GM10266 (cell line): ENCODE measurements around the gene TFEB.

Experiments used
- DNase-seq: peaks from one replicate; pipeline ENCODE4 v3.0.0; 2012; ENCODE audit errors: extremely low spot score
- CTCF ChIP-seq: IDR thresholded peaks from 2 replicates; pipeline ENCODE4 v1.5.1; 2012; ENCODE audit warnings: mild to moderate bottlenecking, low read depth; ENCODE audit not compliant: control insufficient read depth, insufficient read depth; ENCODE audit errors: missing control alignments

The TFEB gene

DNA sequence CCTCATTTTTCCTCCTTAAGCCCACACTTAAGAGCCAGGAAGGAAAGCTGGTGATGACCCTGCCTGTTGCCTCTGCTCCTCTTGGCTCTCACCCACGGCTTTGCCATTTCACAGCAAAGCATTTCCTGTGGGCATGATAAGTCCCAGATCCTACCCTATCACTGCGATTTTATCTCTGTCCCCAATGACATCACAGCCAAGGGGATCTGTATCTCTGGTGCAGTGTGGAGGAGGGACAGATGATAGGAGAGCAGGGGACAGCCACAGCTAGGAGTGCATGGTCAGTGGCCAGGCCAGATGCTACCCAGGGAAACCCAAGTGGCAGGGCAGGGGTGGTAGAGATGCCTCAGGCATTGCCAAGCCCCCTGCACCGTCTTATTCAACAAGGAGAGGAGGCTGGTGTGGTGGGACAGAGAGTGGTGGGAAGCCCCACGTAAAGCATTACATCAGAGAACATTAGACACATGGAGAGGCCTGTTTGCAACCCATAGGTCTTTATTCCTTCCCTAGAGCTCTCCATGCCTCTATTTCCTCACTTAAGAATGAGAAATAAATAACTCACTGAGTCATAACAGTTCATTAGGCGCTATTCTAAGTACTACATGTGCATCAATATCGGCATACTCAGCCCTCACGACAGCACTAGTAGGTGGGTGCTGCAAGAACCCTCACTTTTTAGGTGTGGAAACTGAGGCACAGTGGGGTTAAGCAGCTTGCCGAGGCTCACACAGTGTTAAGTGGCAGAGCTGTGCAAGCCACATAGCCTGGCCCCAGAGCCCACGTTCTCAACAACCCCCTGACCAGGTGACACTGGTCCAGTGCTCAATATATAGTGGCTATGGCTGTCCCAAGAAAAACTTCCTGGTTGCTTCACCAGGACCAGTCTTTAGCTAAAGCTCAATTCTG lies 4.6 kb downstream of the TFEB start:
- TF ChIP-seq CTCF = no peak

GRCh38 chr6:41729624-41730023 lies 5.8 kb downstream of the TFEB start:
- no peak for DNase-seq
- TF ChIP-seq CTCF = no peak

More for the DNA sequence above, 4.6 kb downstream of the TFEB start:
- no peak for DNase-seq

- no peak for DNase-seq
- no peak for TF ChIP-seq CTCF
Measured at GRCh38 chr6:41728954-41729353, 6.5 kb downstream of the TFEB start.

DNA sequence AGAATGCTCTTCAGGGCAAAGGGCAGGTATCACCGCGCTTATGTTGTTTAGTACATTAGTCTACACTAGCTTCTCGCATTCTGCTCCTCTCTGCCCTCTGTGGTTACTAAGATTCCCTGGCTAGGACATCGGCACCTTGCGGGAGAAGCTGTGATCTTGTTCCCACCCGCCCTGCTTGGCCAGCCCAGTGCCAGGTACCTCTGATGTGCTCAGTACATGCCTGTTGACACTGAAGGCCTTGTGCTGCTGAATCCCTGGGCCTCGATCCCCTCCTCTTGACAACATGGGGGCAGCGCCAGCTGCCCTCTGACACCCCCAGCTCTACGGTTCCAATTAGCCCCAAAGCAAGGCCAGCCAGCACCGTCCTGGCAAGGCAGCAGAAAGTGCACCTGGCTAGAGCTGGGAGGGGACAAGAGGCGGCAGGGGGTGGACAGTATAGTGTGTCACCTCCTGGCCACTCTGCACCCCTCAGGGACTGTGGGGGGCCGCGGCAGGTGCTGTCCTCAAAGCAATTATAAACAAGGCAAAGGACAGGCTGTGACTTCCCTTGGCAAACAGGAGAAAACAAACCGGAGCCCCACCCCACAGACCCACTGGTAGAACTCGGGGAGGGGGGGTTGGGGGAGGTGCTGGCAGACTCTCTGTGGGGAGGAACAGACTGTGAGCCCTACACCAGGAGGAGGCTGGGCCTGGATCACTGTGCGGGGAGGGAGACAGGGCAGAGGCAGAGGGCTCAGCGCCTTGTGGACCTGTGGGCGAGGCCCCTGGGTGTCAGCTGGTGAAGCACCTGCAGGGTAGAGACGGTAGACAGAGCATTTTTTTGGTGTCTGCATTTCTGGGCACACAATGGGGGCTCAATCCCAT lies 7.1 kb downstream of the TFEB start:
- TF ChIP-seq CTCF = no peak
- no peak for DNase-seq

- no peak for TF ChIP-seq CTCF
- no peak for DNase-seq
Measured at GRCh38 chr6:41727705-41728072, 7.7 kb downstream of the TFEB start.

DNA sequence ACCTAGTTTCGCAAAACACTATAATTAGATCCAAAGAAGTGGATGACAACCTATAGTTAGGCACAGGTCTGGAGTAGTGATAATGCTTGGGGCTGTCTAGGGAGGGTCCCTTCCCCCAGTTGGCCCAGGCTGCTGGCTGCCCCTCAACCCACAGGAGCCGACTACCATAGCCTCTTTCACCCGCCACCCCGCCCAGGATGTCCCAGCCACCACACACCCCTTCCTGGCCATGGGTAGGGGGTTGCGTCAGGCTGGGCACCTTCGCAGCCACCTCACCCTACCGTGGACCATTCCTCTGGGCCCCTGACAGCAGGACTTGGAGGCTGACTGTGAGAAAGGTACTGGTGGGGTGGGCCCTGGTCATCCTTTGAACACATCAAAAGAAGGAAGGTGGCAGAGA lies 8.5 kb downstream of the TFEB start:
- no peak for TF ChIP-seq CTCF
- no peak for DNase-seq
